ENCODE results near the gene WDR20. TPM values are rescaled to one million over a fixed set of nuclear protein-coding genes. Genes with fewer than 3 reads are reported as not detected.

WDR20 gene
- total RNA-seq, 4 donors from 2014 or later: 27.6 to 36.7 (median 33.6) TPM

DNA sequence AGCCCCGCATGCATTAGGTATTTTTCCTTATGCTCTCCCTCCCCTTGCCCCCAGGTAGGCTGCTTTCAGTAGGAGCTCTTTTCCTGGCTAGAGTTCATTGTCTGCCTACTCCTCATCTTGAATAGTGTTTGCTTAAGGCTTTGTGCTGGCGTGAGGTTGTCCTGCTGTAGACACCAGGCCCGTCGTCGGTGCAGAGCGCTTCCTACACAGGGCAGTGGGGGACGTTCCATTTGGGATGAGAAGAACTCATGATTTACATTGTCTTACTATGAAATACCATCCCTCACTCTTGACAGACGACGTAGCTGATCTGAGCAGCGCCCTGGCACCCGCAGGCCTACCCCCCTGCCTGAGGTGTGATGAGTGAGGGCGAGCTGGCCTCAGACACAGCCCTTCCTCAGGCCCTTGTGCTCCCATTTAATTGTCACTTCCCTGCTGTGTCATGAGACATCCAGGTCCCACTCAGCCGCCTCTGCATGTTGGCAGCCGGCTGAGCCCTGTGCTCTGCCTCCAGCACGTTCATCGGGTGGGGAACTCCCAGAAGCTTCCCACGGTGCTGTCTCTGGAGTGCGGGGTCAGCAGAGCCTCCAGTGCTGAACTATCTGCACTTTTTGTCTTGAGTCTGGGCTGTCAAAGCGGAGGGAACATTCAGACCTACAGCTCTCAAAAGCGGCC is 76.0 kb downstream of the WDR20 start:
- no peaks in the 10 kb centered on the region for H3K4me1 ChIP-seq
- H3K4me3 ChIP-seq: no peak overlapping the region
- TF ChIP-seq, protein P1, sequence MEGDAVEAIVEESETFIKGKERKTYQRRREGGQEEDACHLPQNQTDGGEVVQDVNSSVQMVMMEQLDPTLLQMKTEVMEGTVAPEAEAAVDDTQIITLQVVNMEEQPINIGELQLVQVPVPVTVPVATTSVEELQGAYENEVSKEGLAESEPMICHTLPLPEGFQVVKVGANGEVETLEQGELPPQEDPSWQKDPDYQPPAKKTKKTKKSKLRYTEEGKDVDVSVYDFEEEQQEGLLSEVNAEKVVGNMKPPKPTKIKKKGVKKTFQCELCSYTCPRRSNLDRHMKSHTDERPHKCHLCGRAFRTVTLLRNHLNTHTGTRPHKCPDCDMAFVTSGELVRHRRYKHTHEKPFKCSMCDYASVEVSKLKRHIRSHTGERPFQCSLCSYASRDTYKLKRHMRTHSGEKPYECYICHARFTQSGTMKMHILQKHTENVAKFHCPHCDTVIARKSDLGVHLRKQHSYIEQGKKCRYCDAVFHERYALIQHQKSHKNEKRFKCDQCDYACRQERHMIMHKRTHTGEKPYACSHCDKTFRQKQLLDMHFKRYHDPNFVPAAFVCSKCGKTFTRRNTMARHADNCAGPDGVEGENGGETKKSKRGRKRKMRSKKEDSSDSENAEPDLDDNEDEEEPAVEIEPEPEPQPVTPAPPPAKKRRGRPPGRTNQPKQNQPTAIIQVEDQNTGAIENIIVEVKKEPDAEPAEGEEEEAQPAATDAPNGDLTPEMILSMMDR (IDR thresholded peaks at IDR 0.05): no peak
- TF ChIP-seq POLR2A (IDR thresholded peaks at IDR 0.05): no peak
- peaks cover 0 to 31% (median 0%) of the 10 kb centered on the region in 3 donors for H3K36me3 ChIP-seq
- no peak overlapping the region for H3K27ac ChIP-seq
- no peaks in the 10 kb centered on the region for H3K9me3 ChIP-seq
- DNase-seq: peak in 1 of 3 donors; percentile 20
- H3K27me3 ChIP-seq: no peaks in the 10 kb centered on the region

DNA sequence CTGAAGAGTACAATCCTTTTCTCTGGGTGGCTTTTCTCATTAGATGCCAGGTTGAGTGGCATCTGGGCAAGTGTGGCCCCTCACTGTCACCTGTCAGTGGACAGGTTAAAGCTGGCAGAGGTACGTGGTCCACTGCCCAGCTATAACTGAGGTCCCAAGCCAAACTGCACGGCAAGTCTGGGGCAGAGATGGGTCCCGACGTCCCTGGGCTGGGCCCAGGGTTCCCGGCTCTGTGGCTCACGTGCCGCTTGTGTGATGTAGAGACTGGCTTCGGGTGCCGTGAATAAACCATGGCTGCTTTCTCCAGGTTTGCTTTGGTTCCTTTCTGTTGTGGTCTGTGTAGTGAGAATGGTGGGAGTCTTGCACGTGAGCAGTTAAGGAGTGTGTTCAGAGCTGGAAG is 77.7 kb downstream of the WDR20 start:
- TF ChIP-seq POLR2A (IDR thresholded peaks at IDR 0.05): no peak
- Histone ChIP-seq H3K27me3 (no peaks in the 10 kb centered on the region), H3K27ac (no peak overlapping the region), H3K36me3 (peaks cover 0 to 19% (median 0%) of the 10 kb centered on the region in 3 donors), H3K4me1 (no peaks in the 10 kb centered on the region), H3K4me3 (no peak overlapping the region), H3K9me3 (no peaks in the 10 kb centered on the region)
- no peak for DNase-seq

DNA sequence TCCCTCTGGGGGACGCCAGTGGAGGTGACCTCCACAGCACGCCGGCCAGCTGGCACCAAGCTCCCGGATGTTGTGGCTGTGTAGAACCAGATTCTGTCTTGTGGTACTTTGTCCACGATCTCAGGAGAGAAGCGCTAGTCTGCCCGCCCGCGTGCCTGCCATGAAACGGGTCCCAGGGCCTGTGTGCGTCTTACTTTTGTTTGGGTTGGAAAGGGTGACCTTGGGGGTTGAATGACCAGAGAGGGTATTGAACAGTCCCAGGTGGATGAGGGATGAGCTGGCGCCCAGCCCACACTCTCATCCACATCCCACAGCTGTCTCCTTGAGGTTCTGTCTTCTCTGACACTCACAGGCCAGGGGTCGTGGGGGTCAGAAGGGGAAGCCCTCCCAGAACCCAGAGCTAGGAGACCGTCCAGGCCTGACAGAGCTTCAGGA is 78.3 kb downstream of the WDR20 start:
- Histone ChIP-seq H3K4me3 (no peak overlapping the region), H3K4me1 (no peaks in the 10 kb centered on the region), H3K36me3 (peaks cover 0 to 17% (median 0%) of the 10 kb centered on the region in 3 donors), H3K27me3 (no peaks in the 10 kb centered on the region), H3K27ac (no peak overlapping the region), H3K9me3 (no peaks in the 10 kb centered on the region)
- no peak for TF ChIP-seq POLR2A (IDR thresholded peaks at IDR 0.05)
- TF ChIP-seq, protein P1 (IDR thresholded peaks at IDR 0.05): no peak
- peak in 1 of 3 donors; percentile 35 for DNase-seq

DNA sequence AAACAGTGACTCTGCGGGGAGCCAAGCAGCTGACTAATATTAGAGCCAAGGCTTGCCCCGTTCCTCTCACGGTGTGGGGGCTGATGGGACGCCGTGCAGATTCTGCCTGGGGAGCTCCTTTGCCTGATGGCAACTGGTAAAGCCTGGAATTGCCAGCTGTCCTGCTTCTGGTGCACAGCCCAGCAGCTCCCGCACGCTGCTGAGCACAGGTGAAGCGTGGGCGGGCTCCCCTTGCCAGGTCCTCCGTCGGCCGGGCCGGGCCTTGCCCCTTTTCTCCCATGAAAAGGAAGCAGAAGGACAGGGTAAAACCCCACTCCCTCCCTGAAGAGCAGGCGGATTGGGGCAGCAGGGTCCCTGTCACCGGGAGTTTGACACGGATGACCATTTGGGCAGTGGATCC is 79.0 kb downstream of the WDR20 start:
- no peak overlapping the region for H3K27ac ChIP-seq
- TF ChIP-seq, protein P1 (IDR thresholded peaks at IDR 0.05): no peak
- no peak for TF ChIP-seq POLR2A (IDR thresholded peaks at IDR 0.05)
- H3K4me3 ChIP-seq: no peak overlapping the region
- H3K36me3 ChIP-seq: peaks cover 0 to 24% (median 0%) of the 10 kb centered on the region in 3 donors
- H3K4me1 ChIP-seq: no peaks in the 10 kb centered on the region
- H3K9me3 ChIP-seq: no peaks in the 10 kb centered on the region
- no peak for DNase-seq
- H3K27me3 ChIP-seq: no peaks in the 10 kb centered on the region

DNA sequence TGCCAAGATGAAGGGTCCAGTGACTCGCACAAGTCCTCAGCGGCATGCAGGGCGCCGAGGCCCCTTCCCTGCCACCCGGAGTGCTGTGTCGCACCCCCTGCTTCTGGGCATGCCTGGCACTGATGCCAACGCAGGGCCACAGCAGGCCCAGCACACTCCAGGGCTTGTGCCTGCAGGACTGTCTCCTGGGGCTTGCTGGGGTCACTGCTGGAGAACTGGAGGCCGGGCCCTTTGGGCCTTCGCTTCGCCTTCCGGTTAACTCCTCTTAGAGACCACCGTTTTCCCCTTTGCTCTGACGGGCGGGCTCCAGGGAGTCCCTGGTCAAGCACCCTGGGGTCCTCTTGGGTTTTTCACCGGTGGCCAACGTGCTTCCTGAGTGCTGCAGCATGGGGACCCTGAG is 79.6 kb downstream of the WDR20 start:
- DNase-seq: peak in 1 of 3 donors; percentile 36
- no peak overlapping the region for H3K27ac ChIP-seq
- H3K36me3 ChIP-seq: peaks cover 0 to 25% (median 0%) of the 10 kb centered on the region in 3 donors
- H3K4me1 ChIP-seq: no peaks in the 10 kb centered on the region
- no peak overlapping the region for H3K4me3 ChIP-seq
- no peaks in the 10 kb centered on the region for H3K9me3 ChIP-seq
- H3K27me3 ChIP-seq: no peaks in the 10 kb centered on the region
- TF ChIP-seq POLR2A (IDR thresholded peaks at IDR 0.05): no peak

DNA sequence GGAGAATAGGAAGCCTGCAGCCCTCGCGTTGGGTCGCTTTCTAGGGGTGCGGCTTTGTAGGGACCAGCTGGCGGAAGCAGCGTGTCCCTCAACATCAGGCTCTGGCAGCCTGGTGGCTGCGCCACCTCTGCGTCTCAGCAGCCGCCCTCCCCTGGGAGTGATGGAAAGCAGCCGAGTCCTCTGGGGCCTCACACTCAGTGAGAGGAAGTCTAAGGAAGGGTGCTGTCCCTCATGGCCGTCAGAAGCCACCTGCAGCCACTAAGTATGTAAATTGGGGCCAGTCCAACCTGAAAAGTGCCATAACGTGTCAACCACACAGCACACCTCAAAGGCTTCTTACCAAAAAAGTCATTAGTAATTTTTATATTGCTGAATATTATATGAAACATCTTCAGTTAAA is 80.3 kb downstream of the WDR20 start:
- H3K4me1 ChIP-seq: no peaks in the 10 kb centered on the region
- no peak overlapping the region for H3K4me3 ChIP-seq
- TF ChIP-seq, protein P1 (IDR thresholded peaks at IDR 0.05): no peak
- TF ChIP-seq POLR2A (IDR thresholded peaks at IDR 0.05): no peak
- H3K36me3 ChIP-seq: peaks cover 0 to 25% (median 0%) of the 10 kb centered on the region in 3 donors
- peak in 2 of 3 donors; percentile 70 to 80 for DNase-seq
- no peaks in the 10 kb centered on the region for H3K27me3 ChIP-seq
- H3K27ac ChIP-seq: no peak overlapping the region
- no peaks in the 10 kb centered on the region for H3K9me3 ChIP-seq

Measured in Peyer's patch (tissue), 4 donors.